ENCODE results near the gene YOD1. TPM values are rescaled to one million over a fixed set of nuclear protein-coding genes. Genes with fewer than 3 reads are reported as not detected.

Gene YOD1
- total RNA-seq, 3 donors from 2014 or later: 5.8 to 7.8 (median 7.8) TPM

DNA sequence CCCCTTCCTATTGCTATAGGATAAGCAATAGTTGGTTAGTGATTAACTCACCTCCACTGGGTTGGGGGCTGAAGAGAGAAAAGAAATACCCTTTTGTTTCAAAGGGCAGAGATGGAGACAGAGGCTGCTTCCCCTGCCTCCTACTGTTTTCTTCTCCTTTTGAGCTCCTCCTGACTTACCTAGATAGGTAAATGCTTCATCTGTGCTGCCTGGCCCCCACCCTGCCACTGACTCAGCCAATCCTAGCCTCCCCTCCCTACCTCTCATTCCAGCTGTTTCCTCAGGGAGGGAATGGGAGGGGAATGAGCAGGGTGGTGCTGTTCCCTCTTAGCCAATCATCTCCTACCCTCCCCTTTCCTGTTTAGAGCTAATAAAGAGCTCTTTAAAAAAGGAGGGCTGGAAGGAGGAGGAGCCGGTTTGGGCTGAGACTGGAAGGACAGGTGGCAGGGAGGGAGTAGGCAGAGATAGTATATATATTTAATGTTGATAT, 18.4 kb downstream of the YOD1 start, which contains the start of gene C1orf116:
Gene C1orf116 (minus strand): TSS at position 229 of the 490 bp plus-strand sequence. CDS start 5,158 bp downstream, outside the sequence.
- no peaks in the 10 kb centered on the region for H3K9me3 ChIP-seq
- intact Hi-C loops (cut with DNase I, micrococcal nuclease): no loop called here
- no peak within 1 kb of the TSS for H3K4me3 ChIP-seq
- H3K4me1 ChIP-seq (ENCODE audit: low read depth): peaks cover 33% of the 10 kb centered on the region
- H3K36me3 ChIP-seq (ENCODE audit: low read depth): no peaks in the 10 kb centered on the region
- TF ChIP-seq, protein P1, sequence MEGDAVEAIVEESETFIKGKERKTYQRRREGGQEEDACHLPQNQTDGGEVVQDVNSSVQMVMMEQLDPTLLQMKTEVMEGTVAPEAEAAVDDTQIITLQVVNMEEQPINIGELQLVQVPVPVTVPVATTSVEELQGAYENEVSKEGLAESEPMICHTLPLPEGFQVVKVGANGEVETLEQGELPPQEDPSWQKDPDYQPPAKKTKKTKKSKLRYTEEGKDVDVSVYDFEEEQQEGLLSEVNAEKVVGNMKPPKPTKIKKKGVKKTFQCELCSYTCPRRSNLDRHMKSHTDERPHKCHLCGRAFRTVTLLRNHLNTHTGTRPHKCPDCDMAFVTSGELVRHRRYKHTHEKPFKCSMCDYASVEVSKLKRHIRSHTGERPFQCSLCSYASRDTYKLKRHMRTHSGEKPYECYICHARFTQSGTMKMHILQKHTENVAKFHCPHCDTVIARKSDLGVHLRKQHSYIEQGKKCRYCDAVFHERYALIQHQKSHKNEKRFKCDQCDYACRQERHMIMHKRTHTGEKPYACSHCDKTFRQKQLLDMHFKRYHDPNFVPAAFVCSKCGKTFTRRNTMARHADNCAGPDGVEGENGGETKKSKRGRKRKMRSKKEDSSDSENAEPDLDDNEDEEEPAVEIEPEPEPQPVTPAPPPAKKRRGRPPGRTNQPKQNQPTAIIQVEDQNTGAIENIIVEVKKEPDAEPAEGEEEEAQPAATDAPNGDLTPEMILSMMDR (IDR thresholded peaks at IDR 0.05): no peak
- DNase-seq (peak; percentile 75 to 86 (median 82)), ATAC-seq (peak; percentile 87)

DNA sequence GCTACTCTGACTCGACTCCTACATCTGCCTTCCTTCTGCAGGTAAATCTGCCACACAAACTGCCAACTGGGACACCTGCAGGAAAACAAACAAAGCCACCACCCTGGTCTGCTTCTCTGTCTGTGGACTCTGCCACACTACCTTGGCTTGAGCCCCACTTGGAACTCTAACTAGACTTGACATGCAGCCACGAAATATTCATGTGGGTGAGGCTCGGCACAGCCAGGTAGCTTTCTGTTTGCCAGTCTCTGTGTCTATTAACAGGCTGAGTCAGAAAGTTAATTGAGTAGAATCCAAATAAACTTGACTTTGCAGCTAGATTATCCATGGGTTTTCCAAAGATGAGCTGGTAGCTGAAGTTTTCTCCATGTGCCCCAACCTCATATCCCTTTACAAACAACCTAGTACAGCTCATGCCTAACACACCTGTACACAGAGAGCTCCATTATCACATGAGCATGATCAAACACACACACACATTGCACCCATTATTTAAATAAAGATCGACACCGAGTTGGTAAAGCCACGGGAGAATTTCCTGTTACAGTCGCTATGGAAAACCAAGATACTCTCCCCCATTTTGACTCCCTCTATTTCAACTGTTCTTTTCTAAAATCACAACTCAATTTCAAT, 19.3 kb downstream of the YOD1 start:
- peak; percentile 56 for ATAC-seq
- TF ChIP-seq, protein P1 (IDR thresholded peaks at IDR 0.05): no peak
- peak; percentile 67 to 81 (median 68) for DNase-seq
- intact Hi-C loops (cut with DNase I, micrococcal nuclease): no loop called here
- no peak overlapping the region for H3K4me3 ChIP-seq
- no peaks in the 10 kb centered on the region for H3K36me3 ChIP-seq (ENCODE audit: low read depth)
- H3K9me3 ChIP-seq: no peaks in the 10 kb centered on the region
- H3K4me1 ChIP-seq (ENCODE audit: low read depth): peaks cover 41% of the 10 kb centered on the region

DNA sequence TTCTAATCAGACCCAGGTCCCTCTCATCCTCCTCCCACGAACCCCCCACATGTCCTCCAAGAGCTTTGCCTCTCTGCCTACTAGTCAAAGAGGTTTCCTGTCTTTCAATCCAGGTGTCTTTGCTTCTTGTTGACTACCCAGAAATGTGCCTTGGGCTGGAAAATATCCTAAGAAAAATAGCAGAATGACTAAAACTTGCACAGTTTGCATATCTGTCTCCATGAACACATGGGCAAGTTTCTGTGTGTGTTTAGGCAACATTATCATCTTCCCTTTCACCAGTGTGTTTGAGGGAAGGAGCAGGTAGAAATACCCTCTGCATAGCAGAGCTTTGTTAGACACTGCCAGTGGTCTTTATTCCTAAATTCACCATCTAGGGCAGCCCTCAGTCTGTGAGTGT, 20.0 kb downstream of the YOD1 start:
- intact Hi-C loops (cut with DNase I, micrococcal nuclease): no loop called here
- H3K4me1 ChIP-seq (ENCODE audit: low read depth): peaks cover 46% of the 10 kb centered on the region
- ATAC-seq (no peak), DNase-seq (no peak)
- TF ChIP-seq, protein P1 (IDR thresholded peaks at IDR 0.05): no peak
- no peak overlapping the region for H3K4me3 ChIP-seq
- no peaks in the 10 kb centered on the region for H3K36me3 ChIP-seq (ENCODE audit: low read depth)
- H3K9me3 ChIP-seq: no peaks in the 10 kb centered on the region

DNA sequence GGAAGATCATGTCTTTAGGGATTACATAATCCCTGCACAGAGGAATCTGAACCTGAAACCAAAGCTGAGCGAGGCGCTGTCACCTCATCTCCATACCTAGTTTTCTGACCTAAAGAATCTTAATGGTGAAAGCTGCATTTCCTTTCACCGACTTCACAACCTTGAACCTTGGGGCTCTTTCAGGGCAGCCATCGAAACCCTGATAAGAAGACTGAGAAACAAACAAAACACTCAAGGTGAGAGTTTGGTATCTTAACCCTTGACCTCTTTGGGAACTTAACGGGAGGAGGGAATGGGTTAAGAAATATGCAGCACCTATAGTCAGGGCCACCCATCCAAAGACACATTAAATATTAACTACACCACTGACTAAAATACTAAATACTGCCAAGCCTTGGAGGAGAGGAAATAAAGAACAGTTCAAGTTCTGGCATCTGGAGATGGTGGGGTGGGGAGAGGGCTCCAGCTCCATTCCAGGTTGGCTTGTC, 20.4 kb downstream of the YOD1 start:
- TF ChIP-seq, protein P1 (IDR thresholded peaks at IDR 0.05): no peak
- DNase-seq (no peak), ATAC-seq (peak; percentile 5)
- Histone ChIP-seq H3K4me1 (ENCODE audit: low read depth) (peaks cover 50% of the 10 kb centered on the region), H3K9me3 (no peaks in the 10 kb centered on the region), H3K4me3 (no peak overlapping the region), H3K36me3 (ENCODE audit: low read depth) (no peaks in the 10 kb centered on the region)
- intact Hi-C loops (cut with DNase I, micrococcal nuclease): no loop called here

DNA sequence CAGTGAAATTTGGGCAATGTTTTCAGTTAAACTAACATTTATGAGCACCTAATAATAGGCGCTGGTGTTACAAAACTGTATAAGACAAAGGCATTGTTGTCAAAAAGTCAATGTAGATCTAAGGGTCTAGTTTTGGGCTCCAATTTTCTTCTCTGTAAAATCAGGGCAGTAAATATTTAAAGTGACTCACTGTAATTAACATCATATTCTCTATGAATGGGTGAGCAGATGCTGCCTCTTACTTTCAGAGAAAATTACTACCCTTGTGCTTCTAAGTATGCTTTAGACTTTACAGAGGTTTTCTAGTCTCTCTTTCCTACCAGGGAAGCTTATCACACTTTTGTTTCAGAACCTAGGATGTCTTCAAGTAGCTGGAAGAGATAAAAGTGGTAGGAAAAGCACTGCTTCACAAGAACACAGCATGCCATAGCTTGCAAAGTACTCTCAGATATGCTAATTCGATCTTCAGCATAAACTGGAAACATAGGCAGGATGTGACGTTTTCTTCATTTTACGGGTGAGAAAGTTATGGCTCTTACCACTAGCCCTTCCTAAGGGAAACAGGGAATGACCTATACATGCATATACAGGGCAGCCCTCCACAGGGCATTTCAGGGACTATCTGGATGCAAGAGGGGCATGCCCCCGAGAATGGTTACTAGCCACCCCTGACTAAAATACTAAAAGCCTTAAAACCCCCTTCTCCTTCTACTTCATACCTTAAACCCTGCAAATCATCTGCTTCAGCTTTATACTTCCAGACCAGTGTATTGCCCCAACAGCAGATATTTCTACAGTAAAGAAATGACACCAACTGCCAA, 21.1 kb downstream of the YOD1 start:
- Histone ChIP-seq H3K9me3 (no peaks in the 10 kb centered on the region), H3K4me3 (no peak overlapping the region), H3K4me1 (ENCODE audit: low read depth) (peaks cover 54% of the 10 kb centered on the region), H3K36me3 (ENCODE audit: low read depth) (no peaks in the 10 kb centered on the region)
- ATAC-seq (no peak), DNase-seq (no peak)
- intact Hi-C loops (cut with DNase I, micrococcal nuclease): no loop called here
- TF ChIP-seq, protein P1 (IDR thresholded peaks at IDR 0.05): no peak

Measured in mucosa of descending colon (tissue), 3 donors.